Jurkat, Clone E6-1 (cell line): ENCODE data around the gene CRLF2.
"Not testable (repeated sequence)": the region's sequence is repeated elsewhere in the genome, so short reads cannot be mapped to it uniquely, and the experiment has no call there.

Source experiments
- DNase-seq: peaks from one replicate; pipeline ENCODE4 v3.0.0-alpha.2; 2011; ENCODE audit warnings: low read depth, low spot score
- H3K4me3 ChIP-seq: 2 replicates; pipeline ENCODE4 v1.5.1; 2011; ENCODE audit warnings: mild to moderate bottlenecking, low read length, control low read depth, moderate library complexity

CRLF2 gene

DNA sequence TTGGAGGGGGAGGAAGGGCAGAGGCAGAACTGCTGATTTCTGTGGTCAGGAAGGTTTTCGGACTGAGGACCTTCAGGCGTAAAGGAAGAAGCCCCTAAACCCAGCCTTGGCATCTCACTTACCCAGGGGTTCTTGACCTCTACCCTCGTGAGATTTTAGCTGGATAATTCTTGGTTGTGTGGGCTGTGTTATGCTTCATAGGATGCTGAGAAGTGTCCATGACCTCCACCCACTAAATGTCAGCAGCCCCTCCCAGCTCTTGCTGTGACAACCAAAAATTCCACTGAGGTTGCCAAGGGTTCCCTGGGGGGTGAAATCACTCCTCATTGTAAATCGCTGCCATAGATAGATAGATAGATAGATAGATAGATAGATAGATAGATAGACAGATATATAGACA is 5.8 kb upstream of the CRLF2 start:
- DNase-seq = no peak
- H3K4me3 ChIP-seq = no peak overlapping the region

DNA sequence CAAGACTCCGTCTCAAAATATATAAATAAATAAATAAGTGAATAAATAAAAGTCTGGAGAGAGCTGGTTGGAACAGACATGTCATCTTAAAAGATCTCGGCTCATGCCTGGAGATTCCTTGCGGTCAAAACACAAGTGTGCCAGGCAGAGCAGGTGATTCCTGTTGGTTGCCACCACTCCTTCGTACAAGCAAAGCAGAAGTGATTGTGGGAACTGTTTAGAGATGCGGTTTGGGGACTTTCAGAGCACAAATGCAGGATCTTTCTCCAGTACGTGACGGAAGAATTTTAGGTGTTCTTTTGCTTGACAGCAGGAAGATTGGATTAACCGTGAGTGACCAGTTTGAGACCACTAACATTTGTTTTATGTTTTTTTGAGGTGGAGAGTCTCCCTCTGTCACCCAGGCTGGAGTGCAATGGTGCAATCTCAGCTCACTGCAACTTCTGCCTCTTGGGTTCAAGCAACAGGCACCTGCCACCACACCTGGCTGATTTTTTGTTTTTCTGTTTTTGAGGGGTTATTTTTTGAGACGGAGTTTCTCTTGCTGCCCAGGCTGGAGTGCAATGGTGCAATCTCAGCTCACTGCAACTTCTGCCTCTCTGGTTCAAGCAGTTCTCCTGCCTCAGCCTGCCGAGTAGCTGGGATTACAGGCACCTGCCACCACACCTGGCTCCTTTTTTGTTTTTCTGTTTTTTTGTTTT is 2.8 kb upstream of the CRLF2 start:
- peak; percentile 53 for DNase-seq
- no peak overlapping the region for H3K4me3 ChIP-seq

GRCh38 chrX:1213971-1214370 is 1.5 kb upstream of the CRLF2 start:
- H3K4me3 ChIP-seq = no peak overlapping the region
- DNase-seq = no peak

- no peak overlapping the region for H3K4me3 ChIP-seq
- DNase-seq = no peak
These were observed 1.6 kb downstream of the CRLF2 start for GRCh38 chrX:1210844-1211243.

GRCh38 chrX:1207496-1208025 is 4.9 kb downstream of the CRLF2 start:
- no peak overlapping the region for H3K4me3 ChIP-seq
- DNase-seq = no peak

GRCh38 chrX:1205681-1206611 is 6.5 kb downstream of the CRLF2 start:
- peak; percentile 94 for DNase-seq
- peak overlapping the region; percentile 55 for H3K4me3 ChIP-seq

GRCh38 chrX:1202251-1202650 is 10.2 kb downstream of the CRLF2 start:
- DNase-seq = no peak
- H3K4me3 ChIP-seq = no peak overlapping the region

DNA sequence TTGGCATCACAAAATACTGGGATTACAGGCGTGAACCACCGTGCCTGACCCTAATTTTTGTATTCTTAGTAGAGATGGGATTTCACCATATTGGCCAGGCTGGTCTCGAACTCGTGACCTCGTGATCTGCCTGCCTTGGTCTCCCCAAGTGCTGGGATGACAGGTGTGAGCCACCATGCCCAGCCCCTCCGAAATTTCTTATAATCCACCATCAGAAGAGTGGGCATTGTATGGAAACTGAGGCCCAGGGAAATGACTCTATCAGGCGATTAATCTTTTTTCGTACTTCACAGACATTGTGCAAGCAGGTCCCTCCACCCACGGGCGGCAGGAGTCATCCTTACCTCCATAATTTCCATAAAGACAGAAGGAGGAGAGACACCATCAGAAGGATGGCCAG is 16.0 kb downstream of the CRLF2 start:
- no peak for DNase-seq
- H3K4me3 ChIP-seq = no peak overlapping the region

- H3K4me3 ChIP-seq, DNase-seq: not testable (repeated sequence)
These were observed 20.3 kb downstream of the CRLF2 start for GRCh38 chrX:1192196-1192595.

GRCh38 chrX:1190596-1191145 is 21.8 kb downstream of the CRLF2 start:
- no peak overlapping the region for H3K4me3 ChIP-seq
- no peak for DNase-seq

GRCh38 chrX:1185561-1185960 is 26.9 kb downstream of the CRLF2 start:
- DNase-seq = no peak
- H3K4me3 ChIP-seq = no peak overlapping the region

- no peak overlapping the region for H3K4me3 ChIP-seq
- no peak for DNase-seq
These were observed 30.2 kb downstream of the CRLF2 start for GRCh38 chrX:1182211-1182610.

- DNase-seq, H3K4me3 ChIP-seq: not testable (repeated sequence)
These were observed 30.8 kb downstream of the CRLF2 start for GRCh38 chrX:1181661-1182060.

DNA sequence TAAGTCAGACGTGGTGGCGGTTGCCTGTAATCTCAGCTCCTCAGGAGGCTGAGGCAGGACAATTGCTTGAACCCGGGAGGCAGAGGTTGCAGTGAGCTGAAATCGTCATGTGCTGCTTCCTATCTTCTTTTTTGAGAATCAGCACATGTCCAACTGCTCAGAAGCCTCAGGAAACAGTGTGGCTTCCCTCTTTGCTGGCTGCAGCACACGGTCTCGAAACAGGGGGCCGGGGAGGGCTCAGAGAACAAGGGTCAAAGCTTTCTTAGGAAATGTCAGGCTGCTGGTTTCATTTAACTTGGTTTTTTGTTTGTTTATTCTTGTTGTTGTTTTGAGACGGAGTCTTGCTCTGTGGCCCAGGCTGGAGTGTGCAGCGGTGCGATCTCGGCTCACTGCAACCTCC is 31.3 kb downstream of the CRLF2 start:
- no peak for DNase-seq
- H3K4me3 ChIP-seq = no peak overlapping the region

DNA sequence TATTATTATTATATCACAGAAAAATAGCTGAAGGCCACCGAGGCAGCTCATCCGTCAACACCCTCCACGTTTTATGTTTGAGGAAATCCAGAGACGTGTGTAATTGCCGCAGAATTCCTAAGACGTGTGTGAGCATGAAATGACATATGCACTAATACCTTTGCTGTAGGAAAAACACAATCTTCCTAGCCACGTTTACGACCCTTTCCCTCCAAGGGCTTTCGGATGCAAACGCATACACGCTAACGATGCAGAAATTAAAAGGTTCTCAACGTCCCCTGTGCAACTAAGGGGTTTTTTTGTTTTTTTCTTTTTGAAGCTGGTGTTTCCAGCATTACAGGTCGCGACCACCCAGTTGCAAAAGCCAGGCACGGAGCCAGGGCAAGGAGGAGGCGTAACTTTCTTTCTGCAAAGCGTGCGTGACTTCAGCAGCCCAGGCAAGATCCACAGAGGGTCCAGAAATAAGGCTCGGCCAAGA is 33.8 kb downstream of the CRLF2 start:
- no peak overlapping the region for H3K4me3 ChIP-seq
- no peak for DNase-seq

DNA sequence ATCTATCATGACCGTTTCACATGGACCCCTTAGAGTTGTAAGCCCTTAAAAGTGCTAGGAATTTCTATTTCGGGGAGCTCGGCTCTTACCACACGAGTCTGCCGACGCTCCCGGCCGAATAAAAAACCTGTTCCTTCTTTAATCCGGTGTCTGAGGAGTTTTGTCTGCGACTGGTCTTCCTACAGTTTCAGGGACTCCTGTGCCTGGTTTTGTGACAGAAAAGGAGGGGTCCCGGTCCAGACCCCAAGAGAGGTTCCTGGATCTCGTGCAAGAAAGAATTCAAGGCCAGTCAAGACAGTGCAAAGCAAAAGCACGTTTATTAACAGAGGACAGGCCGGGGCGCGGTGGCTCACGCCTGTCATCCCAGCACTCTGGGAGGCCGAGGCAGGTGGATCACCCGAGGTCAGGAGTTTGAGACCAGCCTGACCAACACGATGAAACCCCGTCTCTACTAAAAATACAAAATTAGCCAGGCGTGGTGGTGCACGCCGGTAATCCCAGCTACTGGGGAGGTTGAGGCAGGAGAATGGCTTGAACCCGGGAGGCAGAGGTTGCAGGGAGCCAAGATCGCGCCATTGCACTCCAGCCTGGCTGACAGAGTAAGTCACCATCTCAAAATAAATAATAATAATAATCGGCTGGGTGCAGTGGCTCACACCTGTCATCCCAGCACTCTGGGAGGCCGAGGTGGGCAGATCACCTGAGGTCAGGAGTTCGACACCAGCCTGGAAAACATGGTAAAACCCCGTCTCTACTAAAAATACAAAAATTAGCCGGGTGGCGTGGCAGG is 35.7 kb downstream of the CRLF2 start:
- not testable (repeated sequence) for DNase-seq, H3K4me3 ChIP-seq

- H3K4me3 ChIP-seq, DNase-seq: not testable (repeated sequence)
These were observed 37.6 kb downstream of the CRLF2 start for GRCh38 chrX:1174609-1175545.

DNA sequence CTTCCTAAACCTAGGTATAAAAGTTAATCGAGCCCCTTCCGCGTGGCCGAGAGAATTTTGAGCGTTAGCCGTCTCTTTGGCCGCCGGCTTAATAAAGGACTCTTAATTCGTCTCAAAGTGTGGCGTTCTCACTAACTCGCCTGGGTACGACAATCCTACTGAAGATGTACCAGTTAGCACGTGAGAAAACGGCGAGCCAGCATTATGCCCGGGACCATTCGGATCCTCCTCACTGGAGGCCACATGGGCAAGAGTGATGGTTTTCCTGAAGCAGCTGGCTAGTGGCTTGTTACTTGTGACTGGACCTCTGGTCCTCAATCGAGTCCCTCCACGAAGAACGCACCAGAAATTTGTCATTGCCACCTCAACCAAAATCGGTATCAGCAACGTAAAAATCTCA is 39.0 kb downstream of the CRLF2 start:
- DNase-seq, H3K4me3 ChIP-seq: not testable (repeated sequence)
